ENCODE results near the gene TENT5C. TPM values are rescaled to one million over a fixed set of nuclear protein-coding genes. Genes with fewer than 3 reads are reported as not detected.
A peak's percentile ranks its signal among the peaks of the same experiment; 100 is the strongest.

The TENT5C gene
- total and polyA plus RNA-seq, 9 of the 15 experiments (the other 6 are each of a cell fraction or from before 2014, with no cell fraction given), result 1.8 to 7.7 (median 4.0) TPM

GRCh38 chr1:117622726-117623125, 16.9 kb downstream of the TENT5C start:
- Histone ChIP-seq H3K27me3 (ENCODE audit: control insufficient read depth in 2 of 2, insufficient read depth in 2 of 2, low read length in 2 of 2) (no peaks in the 10 kb centered on the region), H3K79me2 (ENCODE audit: control insufficient read depth, insufficient read depth, low read length) (peaks cover 42% of the 10 kb centered on the region)

More at GRCh38 chr1:117622726-117623125, 16.9 kb downstream of the TENT5C start:
- in situ Hi-C loops (cut with MboI) (no loop called here), intact Hi-C loops (cut with micrococcal nuclease) (no loop called here)
- ChIA-PET CTCF (ENCODE audit: low intra/inter-chr PET ratio) (interaction anchor here (1.1 kb wide), 1 partner anchor 52 kb away, joined by 3 read pairs; no protein-coding TSS in a partner anchor), POLR2A (interaction anchor here (0.6 to 24.8 kb wide), 7 partner anchors 10 to 230 kb away, joined by 3 to 383 read pairs (median 4); partner anchors contain the start of gene TENT5C)
- Histone ChIP-seq H2AFZ (ENCODE audit: low read depth, low read length) (no peak overlapping the region), H3K9me3 (replicated peaks; ENCODE audit: control insufficient read depth, insufficient read depth, low read depth, low read length) (no peaks in the 10 kb centered on the region), H3K9me1 (ENCODE audit: control insufficient read depth, insufficient read depth, low read length) (no peaks in the 10 kb centered on the region), H3K4me1 (replicated peaks in 1 of 2; ENCODE audit: control insufficient read depth in 2 of 2, insufficient read depth in 2 of 2, low read length in 2 of 2) (peaks cover 0 to 16% of the 10 kb centered on the region in 2 experiments; a peak in 4 of 5 replicates), H3K4me3 (no peak overlapping the region), H3K9ac (ENCODE audit: insufficient read depth in 1 of 2, low read depth in 2 of 2, low read length in 2 of 2) (peak overlapping the region in 1 of 2 experiments; percentile 31; a peak in 1 of 4 replicates), H3K36me3 (ENCODE audit: control insufficient read depth, insufficient read depth, low read length) (peaks cover 21% of the 10 kb centered on the region), H4K20me1 (replicated peaks; ENCODE audit: control insufficient read depth, insufficient read depth, low read length) (0 out of 2 replicates have a peak, but pooled peaks cover 6% of the 10 kb centered on the region), H3K4me2 (ENCODE audit: insufficient read depth, low read length) (no peak overlapping the region), H3K27ac (ENCODE audit: extremely low read depth, low read depth, low read length) (no peak overlapping the region)
- no peak for FAIRE-seq
- ATAC-seq, result peak; percentile 36
- TF ChIP-seq, protein P1, sequence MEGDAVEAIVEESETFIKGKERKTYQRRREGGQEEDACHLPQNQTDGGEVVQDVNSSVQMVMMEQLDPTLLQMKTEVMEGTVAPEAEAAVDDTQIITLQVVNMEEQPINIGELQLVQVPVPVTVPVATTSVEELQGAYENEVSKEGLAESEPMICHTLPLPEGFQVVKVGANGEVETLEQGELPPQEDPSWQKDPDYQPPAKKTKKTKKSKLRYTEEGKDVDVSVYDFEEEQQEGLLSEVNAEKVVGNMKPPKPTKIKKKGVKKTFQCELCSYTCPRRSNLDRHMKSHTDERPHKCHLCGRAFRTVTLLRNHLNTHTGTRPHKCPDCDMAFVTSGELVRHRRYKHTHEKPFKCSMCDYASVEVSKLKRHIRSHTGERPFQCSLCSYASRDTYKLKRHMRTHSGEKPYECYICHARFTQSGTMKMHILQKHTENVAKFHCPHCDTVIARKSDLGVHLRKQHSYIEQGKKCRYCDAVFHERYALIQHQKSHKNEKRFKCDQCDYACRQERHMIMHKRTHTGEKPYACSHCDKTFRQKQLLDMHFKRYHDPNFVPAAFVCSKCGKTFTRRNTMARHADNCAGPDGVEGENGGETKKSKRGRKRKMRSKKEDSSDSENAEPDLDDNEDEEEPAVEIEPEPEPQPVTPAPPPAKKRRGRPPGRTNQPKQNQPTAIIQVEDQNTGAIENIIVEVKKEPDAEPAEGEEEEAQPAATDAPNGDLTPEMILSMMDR (IDR thresholded peaks at IDR 0.05 in 2 of 3, conservative IDR thresholded peaks at IDR 0.05 in 1 of 3; ENCODE audit: insufficient read depth in 2 of 3, low read depth in 1 of 3, low read length in 3 of 3), result peak in 1 of 3 experiments; percentile 18; a peak in 1 of 6 replicates
- TF ChIP-seq RAD21 (CRISPR knock-in tag; conservative IDR thresholded peaks at IDR 0.05 in 1 of 2, IDR thresholded peaks at IDR 0.05 in 1 of 2), result peak in 1 of 2 experiments; percentile 27; a peak in 1 of 4 replicates
- TF ChIP-seq, protein P2, sequence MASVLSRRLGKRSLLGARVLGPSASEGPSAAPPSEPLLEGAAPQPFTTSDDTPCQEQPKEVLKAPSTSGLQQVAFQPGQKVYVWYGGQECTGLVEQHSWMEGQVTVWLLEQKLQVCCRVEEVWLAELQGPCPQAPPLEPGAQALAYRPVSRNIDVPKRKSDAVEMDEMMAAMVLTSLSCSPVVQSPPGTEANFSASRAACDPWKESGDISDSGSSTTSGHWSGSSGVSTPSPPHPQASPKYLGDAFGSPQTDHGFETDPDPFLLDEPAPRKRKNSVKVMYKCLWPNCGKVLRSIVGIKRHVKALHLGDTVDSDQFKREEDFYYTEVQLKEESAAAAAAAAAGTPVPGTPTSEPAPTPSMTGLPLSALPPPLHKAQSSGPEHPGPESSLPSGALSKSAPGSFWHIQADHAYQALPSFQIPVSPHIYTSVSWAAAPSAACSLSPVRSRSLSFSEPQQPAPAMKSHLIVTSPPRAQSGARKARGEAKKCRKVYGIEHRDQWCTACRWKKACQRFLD (CRISPR knock-in tag; IDR thresholded peaks at IDR 0.05), result no peak
- no peak for TF ChIP-seq ZNF324 (CRISPR knock-in tag; IDR thresholded peaks at IDR 0.05)
- no peak for TF ChIP-seq ZBED1 (IDR thresholded peaks at IDR 0.05)
- BruUV-seq (replicated peaks), result no TSS peak
- 65% methylated on average over 14 of the region's 14 CpGs for WGBS (ENCODE audit: insufficient coverage, low coverage, missing lambda C conversion rate)
- DNase-seq (ENCODE audit: extremely low read depth in 1 of 4, low spot score in 3 of 4), result no peak

Measured in K562 (cell line).